ENCODE results near the gene RAPGEF5. TPM values are rescaled to one million over a fixed set of nuclear protein-coding genes. Genes with fewer than 3 reads are reported as not detected.

Gene RAPGEF5
- total RNA-seq, 1 donor from 2014 or later = 1.1 TPM

GRCh38 chr7:22307816-22308215 lies 49.1 kb downstream of the RAPGEF5 start:
- Histone ChIP-seq H3K36me3 (ENCODE audit: control insufficient read depth, insufficient read depth, low read length) (no peaks in the 10 kb centered on the region), H3K4me3 (ENCODE audit: low read depth, low read length) (no peak overlapping the region), H3K27me3 (ENCODE audit: control insufficient read depth, insufficient read depth, low read length) (no peaks in the 10 kb centered on the region)
- no peak for DNase-seq (ENCODE audit: low read depth)
- TF ChIP-seq, protein P1, sequence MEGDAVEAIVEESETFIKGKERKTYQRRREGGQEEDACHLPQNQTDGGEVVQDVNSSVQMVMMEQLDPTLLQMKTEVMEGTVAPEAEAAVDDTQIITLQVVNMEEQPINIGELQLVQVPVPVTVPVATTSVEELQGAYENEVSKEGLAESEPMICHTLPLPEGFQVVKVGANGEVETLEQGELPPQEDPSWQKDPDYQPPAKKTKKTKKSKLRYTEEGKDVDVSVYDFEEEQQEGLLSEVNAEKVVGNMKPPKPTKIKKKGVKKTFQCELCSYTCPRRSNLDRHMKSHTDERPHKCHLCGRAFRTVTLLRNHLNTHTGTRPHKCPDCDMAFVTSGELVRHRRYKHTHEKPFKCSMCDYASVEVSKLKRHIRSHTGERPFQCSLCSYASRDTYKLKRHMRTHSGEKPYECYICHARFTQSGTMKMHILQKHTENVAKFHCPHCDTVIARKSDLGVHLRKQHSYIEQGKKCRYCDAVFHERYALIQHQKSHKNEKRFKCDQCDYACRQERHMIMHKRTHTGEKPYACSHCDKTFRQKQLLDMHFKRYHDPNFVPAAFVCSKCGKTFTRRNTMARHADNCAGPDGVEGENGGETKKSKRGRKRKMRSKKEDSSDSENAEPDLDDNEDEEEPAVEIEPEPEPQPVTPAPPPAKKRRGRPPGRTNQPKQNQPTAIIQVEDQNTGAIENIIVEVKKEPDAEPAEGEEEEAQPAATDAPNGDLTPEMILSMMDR (IDR thresholded peaks at IDR 0.05; ENCODE audit: insufficient read depth, low read length, poor library complexity, severe bottlenecking) = no peak

DNA sequence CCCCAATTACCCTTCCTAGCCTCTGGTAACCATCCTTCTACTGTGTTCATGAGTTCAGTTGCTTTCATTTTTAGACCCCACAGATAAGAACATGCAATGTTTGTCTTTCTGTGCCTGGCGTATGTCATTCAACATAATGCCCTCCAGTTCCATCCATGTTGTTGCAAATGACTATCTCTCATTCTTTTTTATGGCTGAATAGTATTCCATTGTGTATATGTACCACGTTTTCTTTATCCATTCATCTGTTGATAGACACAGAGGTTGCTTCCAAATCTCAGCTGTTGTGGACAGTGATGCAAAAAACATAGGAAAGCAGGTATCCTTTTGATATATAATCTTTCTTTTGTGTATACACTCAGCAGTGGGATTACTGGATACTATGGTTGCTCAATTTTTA lies 51.2 kb downstream of the RAPGEF5 start:
- Histone ChIP-seq H3K36me3 (ENCODE audit: control insufficient read depth, insufficient read depth, low read length) (no peaks in the 10 kb centered on the region), H3K4me3 (ENCODE audit: low read depth, low read length) (no peak overlapping the region), H3K27me3 (ENCODE audit: control insufficient read depth, insufficient read depth, low read length) (no peaks in the 10 kb centered on the region)
- no peak for DNase-seq (ENCODE audit: low read depth)
- TF ChIP-seq, protein P1 (IDR thresholded peaks at IDR 0.05; ENCODE audit: insufficient read depth, low read length, poor library complexity, severe bottlenecking) = no peak

- H3K4me3 ChIP-seq (ENCODE audit: low read depth, low read length) = no peak overlapping the region
- no peaks in the 10 kb centered on the region for H3K36me3 ChIP-seq (ENCODE audit: control insufficient read depth, insufficient read depth, low read length)
- TF ChIP-seq, protein P1 (IDR thresholded peaks at IDR 0.05; ENCODE audit: insufficient read depth, low read length, poor library complexity, severe bottlenecking) = no peak
- DNase-seq (ENCODE audit: low read depth) = no peak
- no peaks in the 10 kb centered on the region for H3K27me3 ChIP-seq (ENCODE audit: control insufficient read depth, insufficient read depth, low read length)
Observed at GRCh38 chr7:22302951-22303423, 54.0 kb downstream of the RAPGEF5 start.

DNA sequence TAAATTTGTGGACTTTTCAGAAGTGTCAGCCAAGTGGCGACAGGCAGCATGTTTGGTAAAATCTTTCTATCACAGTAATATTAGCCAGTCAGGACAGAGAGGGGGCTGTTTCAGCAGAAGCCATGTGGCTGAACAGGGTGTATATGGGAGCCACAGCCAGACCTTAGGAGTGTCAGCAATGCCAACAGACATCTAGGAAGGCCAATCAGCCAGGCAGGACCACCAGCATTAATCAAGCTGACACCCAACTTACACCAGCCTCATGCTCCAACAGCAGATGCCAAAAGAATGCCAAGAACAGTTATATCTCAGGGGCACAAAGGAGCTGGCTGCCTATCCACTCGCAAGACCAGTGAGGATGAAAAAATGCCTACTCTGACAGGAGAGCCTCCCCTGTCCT lies 54.8 kb downstream of the RAPGEF5 start:
- no peaks in the 10 kb centered on the region for H3K36me3 ChIP-seq (ENCODE audit: control insufficient read depth, insufficient read depth, low read length)

GRCh38 chr7:22301790-22302189 lies 55.2 kb downstream of the RAPGEF5 start:
- TF ChIP-seq, protein P1 (IDR thresholded peaks at IDR 0.05; ENCODE audit: insufficient read depth, low read length, poor library complexity, severe bottlenecking) = no peak
- DNase-seq (ENCODE audit: low read depth) = no peak

More for the DNA sequence above, 54.8 kb downstream of the RAPGEF5 start:
- H3K27me3 ChIP-seq (ENCODE audit: control insufficient read depth, insufficient read depth, low read length) = no peaks in the 10 kb centered on the region
- DNase-seq (ENCODE audit: low read depth) = no peak
- TF ChIP-seq, protein P1 (IDR thresholded peaks at IDR 0.05; ENCODE audit: insufficient read depth, low read length, poor library complexity, severe bottlenecking) = no peak
- no peak overlapping the region for H3K4me3 ChIP-seq (ENCODE audit: low read depth, low read length)

DNA sequence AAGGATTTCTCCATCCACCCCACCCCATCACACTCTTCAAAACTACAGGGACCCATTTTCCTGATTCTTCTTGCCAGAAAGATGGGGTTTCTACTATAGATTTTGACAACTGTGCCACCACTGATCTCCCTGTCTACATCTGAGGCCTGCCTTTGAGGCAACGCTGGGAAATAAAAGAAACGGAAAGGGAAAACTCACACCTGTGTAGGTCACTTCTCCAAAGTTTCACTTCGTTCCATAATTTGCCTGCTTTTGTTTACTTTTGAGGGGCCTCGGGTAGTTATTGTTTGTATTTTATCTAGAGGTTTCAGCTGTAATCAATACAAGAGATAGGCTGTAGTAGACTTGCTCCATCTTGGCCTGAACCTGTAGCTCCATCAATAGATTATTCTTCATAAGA lies 56.1 kb downstream of the RAPGEF5 start:
- no peak for DNase-seq (ENCODE audit: low read depth)
- Histone ChIP-seq H3K27me3 (ENCODE audit: control insufficient read depth, insufficient read depth, low read length) (no peaks in the 10 kb centered on the region), H3K4me3 (ENCODE audit: low read depth, low read length) (no peak overlapping the region), H3K36me3 (ENCODE audit: control insufficient read depth, insufficient read depth, low read length) (no peaks in the 10 kb centered on the region)
- TF ChIP-seq, protein P1 (IDR thresholded peaks at IDR 0.05; ENCODE audit: insufficient read depth, low read length, poor library complexity, severe bottlenecking) = no peak

More at GRCh38 chr7:22301790-22302189, 55.2 kb downstream of the RAPGEF5 start:
- no peaks in the 10 kb centered on the region for H3K27me3 ChIP-seq (ENCODE audit: control insufficient read depth, insufficient read depth, low read length)
- H3K4me3 ChIP-seq (ENCODE audit: low read depth, low read length) = no peak overlapping the region
- no peaks in the 10 kb centered on the region for H3K36me3 ChIP-seq (ENCODE audit: control insufficient read depth, insufficient read depth, low read length)
